Measurements from ENCODE around the gene TMPRSS6. TPM values are rescaled to one million over a fixed set of nuclear protein-coding genes. Genes with fewer than 3 reads are reported as not detected.

Gene TMPRSS6
- total and polyA plus RNA-seq, 2 of the 13 experiments (the other 11 are each of a cell fraction or from before 2014, with no cell fraction given): 4.2 to 4.8 TPM

- TF ChIP-seq ZNF737 (CRISPR knock-in tag; IDR thresholded peaks at IDR 0.05; ENCODE audit: borderline replicate concordance): no peak
- TF ChIP-seq CAMTA2 (CRISPR knock-in tag; IDR thresholded peaks at IDR 0.05; ENCODE audit: borderline replicate concordance): 0 out of 2 replicates have a peak, but pooled peaks have one; percentile 34
- TF ChIP-seq MTERF4 (CRISPR knock-in tag; IDR thresholded peaks at IDR 0.05): no peak
- no peak; the same call in 1 of the 2 replicates for TF ChIP-seq THYN1 (CRISPR knock-in tag; IDR thresholded peaks at IDR 0.05; ENCODE audit: borderline replicate concordance, low read depth)
- no peak for TF ChIP-seq PRDM15 (CRISPR knock-in tag; IDR thresholded peaks at IDR 0.05)
- TF ChIP-seq SP140L (CRISPR knock-in tag; IDR thresholded peaks at IDR 0.05; ENCODE audit: borderline replicate concordance): no peak
- TF ChIP-seq TSC22D2 (CRISPR knock-in tag; IDR thresholded peaks at IDR 0.05; ENCODE audit: borderline replicate concordance): no peak
- no peak for TF ChIP-seq SKIL (CRISPR knock-in tag; IDR thresholded peaks at IDR 0.05; ENCODE audit: borderline replicate concordance)
- TF ChIP-seq FOXA3 (CRISPR knock-in tag; IDR thresholded peaks at IDR 0.05): peak; percentile 55; the same call in 1 of the 2 replicates
- no peak for TF ChIP-seq KLF15 (CRISPR knock-in tag; IDR thresholded peaks at IDR 0.05; ENCODE audit: borderline replicate concordance)
- peak; percentile 90 for TF ChIP-seq GATAD2A (CRISPR knock-in tag; IDR thresholded peaks at IDR 0.05)
- no peak for TF ChIP-seq GTF2F1 (IDR thresholded peaks at IDR 0.05; ENCODE audit: low read length)
- no peak; the same call in 1 of the 2 replicates for TF ChIP-seq NRL (CRISPR knock-in tag; IDR thresholded peaks at IDR 0.05; ENCODE audit: borderline replicate concordance)
- peak; percentile 74; the same call in 1 of the 2 replicates for TF ChIP-seq KDM3A (CRISPR knock-in tag; IDR thresholded peaks at IDR 0.05; ENCODE audit: low read depth)
- TF ChIP-seq ARNT (IDR thresholded peaks at IDR 0.05): no peak
- peak; percentile 82 for TF ChIP-seq ZMYM3 (CRISPR knock-in tag; IDR thresholded peaks at IDR 0.05)
- peak; percentile 79; the same call in 1 of the 2 replicates for TF ChIP-seq ZSCAN20 (CRISPR knock-in tag; IDR thresholded peaks at IDR 0.05; ENCODE audit: borderline replicate concordance)
- TF ChIP-seq PAX8 (CRISPR knock-in tag; IDR thresholded peaks at IDR 0.05; ENCODE audit: borderline replicate concordance): no peak
- peak; percentile 59 for TF ChIP-seq ZNF414 (CRISPR knock-in tag; IDR thresholded peaks at IDR 0.05)
- peak; percentile 68 for TF ChIP-seq TEAD3 (CRISPR knock-in tag; optimal IDR thresholded peaks at IDR 0.05; ENCODE audit: borderline replicate concordance)
These were observed 75.7 kb downstream of the TMPRSS6 start (continued) for GRCh38 chr22:37033605-37034430.
